Mesothelial cell of epicardium (in vitro differentiated cells): ENCODE measurements around the gene GPAM. TPM values are rescaled to one million over a fixed set of nuclear protein-coding genes. Genes with fewer than 3 reads are reported as not detected.

Source experiments
- DNase-seq, 2 experiments: peaks; one replicate each; pipeline ENCODE4 v3.0.0; 2021; ENCODE audit warnings: low spot score in 2 of 2; ENCODE audit not compliant: unreplicated experiment in 2 of 2
- H3K27ac Mint-ChIP-seq: 2 replicates; pipeline ENCODE4 v1.8.0; 2021; ENCODE audit warnings: mixed read lengths
- H3K27me3 Mint-ChIP-seq: 2 replicates; pipeline ENCODE4 v1.8.0; 2021; ENCODE audit warnings: low read depth, mixed read lengths
- H3K36me3 Mint-ChIP-seq: 2 replicates; pipeline ENCODE4 v1.8.0; 2021; ENCODE audit warnings: mixed read lengths
- H3K4me1 Mint-ChIP-seq: 2 replicates; pipeline ENCODE4 v1.8.0; 2021; ENCODE audit warnings: mixed read lengths
- H3K4me3 Mint-ChIP-seq: 2 replicates; pipeline ENCODE4 v1.8.0; 2021; ENCODE audit warnings: mild to moderate bottlenecking, moderate library complexity, mixed read lengths
- H3K9me3 Mint-ChIP-seq: 2 replicates; pipeline ENCODE4 v1.8.0; 2021; ENCODE audit warnings: mixed read lengths
- CTCF ChIP-seq: fragments of 200-600 bp; sonication (generic); IDR thresholded peaks from one replicate; pipeline ENCODE4 v1.5.0; 2021; ENCODE audit warnings: antibody characterized with exemption; ENCODE audit not compliant: unreplicated experiment
- total RNA-seq: library from RNA; stranded (reverse); gene quantifications from 3 replicates; pipeline ENCODE4 v1.2.1, GENCODE V29; 2021

The GPAM gene
- total RNA-seq, 1 donor from 2014 or later, result 14.4 TPM

GRCh38 chr10:112146799-112147198, 36.8 kb downstream of the GPAM start:
- Mint-ChIP-seq H3K4me3 (no peak overlapping the region), H3K27ac (no peak overlapping the region), H3K36me3 (peaks cover 3% of the 10 kb centered on the region), H3K9me3 (no peaks in the 10 kb centered on the region), H3K4me1 (no peaks in the 10 kb centered on the region), H3K27me3 (peaks cover 8% of the 10 kb centered on the region)
- TF ChIP-seq CTCF, result no peak
- no peak for DNase-seq

GRCh38 chr10:112145263-112145662, 38.3 kb downstream of the GPAM start:
- no peak overlapping the region for H3K4me3 Mint-ChIP-seq
- DNase-seq, result no peak
- no peaks in the 10 kb centered on the region for H3K9me3 Mint-ChIP-seq
- no peaks in the 10 kb centered on the region for H3K4me1 Mint-ChIP-seq
- TF ChIP-seq CTCF, result no peak
- H3K36me3 Mint-ChIP-seq, result no peaks in the 10 kb centered on the region
- H3K27ac Mint-ChIP-seq, result no peak overlapping the region
- peaks cover 10% of the 10 kb centered on the region for H3K27me3 Mint-ChIP-seq

- Mint-ChIP-seq H3K27ac (no peak overlapping the region), H3K27me3 (peaks cover 26% of the 10 kb centered on the region), H3K4me1 (no peaks in the 10 kb centered on the region), H3K36me3 (no peaks in the 10 kb centered on the region), H3K4me3 (no peak overlapping the region), H3K9me3 (no peaks in the 10 kb centered on the region)
- no peak for TF ChIP-seq CTCF
- no peak for DNase-seq
These were observed 40.1 kb downstream of the GPAM start for GRCh38 chr10:112143420-112143819.

- no peak for TF ChIP-seq CTCF
- no peaks in the 10 kb centered on the region for H3K4me1 Mint-ChIP-seq
- no peaks in the 10 kb centered on the region for H3K9me3 Mint-ChIP-seq
- no peak overlapping the region for H3K4me3 Mint-ChIP-seq
- no peaks in the 10 kb centered on the region for H3K36me3 Mint-ChIP-seq
- peaks cover 34% of the 10 kb centered on the region for H3K27me3 Mint-ChIP-seq
- no peak overlapping the region for H3K27ac Mint-ChIP-seq
- DNase-seq, result no peak
These were observed 42.3 kb downstream of the GPAM start for GRCh38 chr10:112141292-112141691.

- TF ChIP-seq CTCF, result peak; percentile 89
- no peaks in the 10 kb centered on the region for H3K9me3 Mint-ChIP-seq
- H3K4me1 Mint-ChIP-seq, result no peaks in the 10 kb centered on the region
- H3K27ac Mint-ChIP-seq, result no peak overlapping the region
- DNase-seq, result peak; percentile 61 to 84
- no peak overlapping the region for H3K4me3 Mint-ChIP-seq
- H3K27me3 Mint-ChIP-seq, result peaks cover 38% of the 10 kb centered on the region
- no peaks in the 10 kb centered on the region for H3K36me3 Mint-ChIP-seq
These were observed 43.2 kb downstream of the GPAM start for GRCh38 chr10:112140110-112140970.
